Measurements from ENCODE around the gene GLIPR1L1. TPM values are rescaled to one million over a fixed set of nuclear protein-coding genes. Genes with fewer than 3 reads are reported as not detected.

GLIPR1L1 gene, protein sequence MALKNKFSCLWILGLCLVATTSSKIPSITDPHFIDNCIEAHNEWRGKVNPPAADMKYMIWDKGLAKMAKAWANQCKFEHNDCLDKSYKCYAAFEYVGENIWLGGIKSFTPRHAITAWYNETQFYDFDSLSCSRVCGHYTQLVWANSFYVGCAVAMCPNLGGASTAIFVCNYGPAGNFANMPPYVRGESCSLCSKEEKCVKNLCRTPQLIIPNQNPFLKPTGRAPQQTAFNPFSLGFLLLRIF
- not detected in 5 replicates for total RNA-seq (2022; extraction: Qiagen RNA extraction)

DNA sequence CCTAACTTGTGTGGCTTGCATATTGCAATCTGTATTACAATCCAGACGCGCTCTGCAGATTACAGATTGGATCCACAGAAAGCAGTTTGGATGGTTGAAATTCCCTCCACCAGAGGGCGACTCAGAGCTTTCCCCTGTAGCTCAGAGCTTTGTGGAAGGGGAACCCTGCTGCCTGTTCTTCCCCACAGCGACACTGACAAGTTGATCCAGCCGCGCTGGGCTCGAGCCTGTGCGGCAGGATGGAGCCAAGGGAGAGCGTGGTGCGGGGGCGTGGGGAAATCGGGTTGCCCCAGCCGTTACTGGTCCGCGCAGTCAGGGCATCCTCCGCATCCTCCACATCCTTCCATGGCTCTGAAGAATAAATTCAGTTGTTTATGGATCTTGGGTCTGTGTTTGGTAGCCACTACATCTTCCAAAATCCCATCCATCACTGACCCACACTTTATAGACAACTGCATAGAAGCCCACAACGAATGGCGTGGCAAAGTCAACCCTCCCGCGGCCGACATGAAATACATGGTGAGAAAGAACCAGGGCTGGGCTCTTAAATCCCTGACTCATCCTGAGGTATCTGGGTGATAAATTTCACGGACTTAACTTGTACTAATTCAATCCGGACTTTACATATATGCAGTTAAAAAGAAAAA, at the start of gene GLIPR1L1:
Gene GLIPR1L1, plus strand, starts transcription at position 287 of the 647 bp plus-strand sequence. Its CDS starts 59 bp downstream, at position 346.

DNA sequence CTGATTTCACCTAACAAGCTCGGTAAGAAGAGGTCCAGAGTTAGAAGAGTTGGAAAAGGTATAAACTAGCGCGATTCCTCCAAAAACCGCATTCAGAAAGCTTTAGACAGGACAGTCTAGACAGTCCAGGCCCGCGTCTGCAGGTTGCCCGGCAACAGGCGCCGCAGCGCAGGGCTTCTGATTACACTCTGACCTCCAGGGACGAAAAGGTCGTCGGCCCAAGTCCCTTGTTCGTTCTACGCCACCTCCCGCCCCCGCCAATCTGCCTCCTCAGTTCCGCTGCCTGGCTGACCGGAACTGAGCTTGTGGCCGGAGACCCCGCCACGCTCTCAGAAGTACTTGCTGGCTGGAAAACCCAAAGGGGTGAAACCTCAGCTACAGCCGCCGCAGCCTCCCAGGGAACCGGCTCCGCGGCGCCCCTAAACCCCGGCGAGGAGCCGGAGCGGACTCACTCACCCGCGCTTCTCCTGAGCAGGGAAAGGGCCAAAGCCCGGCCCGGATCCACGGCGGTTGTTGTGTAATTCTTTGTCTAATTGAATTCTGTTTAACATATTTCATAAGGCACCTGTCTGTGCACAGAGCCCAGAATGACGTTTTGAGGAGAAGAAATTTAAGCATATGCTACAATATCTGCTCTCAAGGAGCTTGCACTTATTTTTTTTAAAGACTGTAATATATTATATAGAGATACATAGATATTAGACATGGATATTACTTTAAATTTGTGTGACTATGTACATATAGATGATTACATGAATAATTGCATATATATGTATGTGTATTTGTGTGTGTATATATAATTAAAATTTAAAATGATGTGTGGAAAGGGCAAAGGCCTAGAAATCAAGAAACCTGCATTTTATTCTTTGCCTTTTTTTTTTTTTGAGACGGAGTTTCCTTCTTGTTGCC, 4.3 kb upstream of the GLIPR1L1 start, which contains the start of gene CAPS2:
Gene CAPS2, minus strand, starts transcription at position 407 of the 909 bp plus-strand sequence. CDS start 3,826 bp downstream, outside the sequence.

DNA sequence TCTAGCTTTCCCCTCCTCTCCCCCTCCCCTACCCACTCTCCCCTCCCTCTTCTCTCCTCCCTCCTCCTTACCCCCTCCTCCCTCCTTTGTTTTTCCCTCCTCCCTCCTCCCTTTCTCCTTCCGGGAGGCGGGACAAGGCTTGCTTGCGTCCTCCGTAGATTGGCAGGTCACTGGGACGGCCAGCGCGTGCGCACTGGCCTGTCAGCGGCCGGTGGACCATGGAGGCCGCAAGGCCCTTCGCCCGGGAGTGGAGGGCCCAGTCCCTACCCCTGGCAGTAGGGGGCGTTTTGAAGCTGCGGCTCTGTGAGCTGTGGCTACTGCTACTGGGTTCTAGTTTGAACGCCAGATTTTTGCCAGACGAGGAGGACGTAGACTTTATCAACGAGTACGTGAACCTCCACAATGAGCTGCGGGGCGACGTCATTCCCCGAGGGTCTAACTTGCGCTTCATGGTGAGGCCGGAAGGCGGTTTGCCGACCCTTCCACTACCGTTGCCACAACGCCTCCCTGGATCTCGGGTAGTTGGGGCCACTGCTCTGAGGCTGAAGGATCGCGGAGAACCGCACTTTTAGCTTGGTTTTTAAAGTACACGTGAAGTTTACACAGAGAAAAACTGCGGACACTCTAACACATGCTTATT, 56.5 kb downstream of the GLIPR1L1 start, which contains the start of gene GLIPR1L2:
Gene GLIPR1L2, plus strand, starts transcription at position 191 of the 640 bp plus-strand sequence. Its CDS starts 28 bp downstream, at position 219.

Other genes starting within 250 kb of the GLIPR1L1 start
- not detected in 5 replicates for gene KCNC2, start 124.8 kb upstream of the GLIPR1L1 start, total RNA-seq (2022; extraction: Qiagen RNA extraction)
- gene CAPS2, start 4.3 kb upstream of the GLIPR1L1 start, total RNA-seq (2022; extraction: Qiagen RNA extraction): 0.57 to 1.4 TPM (median 1.2 TPM) in 5 replicates
- 0.08 to 0.25 TPM (median 0.11 TPM) in 5 replicates for gene GLIPR1L2, start 56.4 kb downstream of the GLIPR1L1 start, total RNA-seq (2022; extraction: Qiagen RNA extraction)
- gene GLIPR1, start 146.1 kb downstream of the GLIPR1L1 start, total RNA-seq (2022; extraction: Qiagen RNA extraction): 28.2 to 39.3 TPM (median 31.1 TPM) in 5 replicates
- 53.1 to 76.5 TPM (median 62.6 TPM) in 5 replicates for gene KRR1, start 176.9 kb downstream of the GLIPR1L1 start, total RNA-seq (2022; extraction: Qiagen RNA extraction)

All from A549 treated with dexamethasone at 1 μM for 4 hours (cell line).